ENCODE data around the gene RPP14.

GRCh38 chr3:58369038-58369437, 63.0 kb downstream of the RPP14 start:
- TF ChIP-seq, protein P1, sequence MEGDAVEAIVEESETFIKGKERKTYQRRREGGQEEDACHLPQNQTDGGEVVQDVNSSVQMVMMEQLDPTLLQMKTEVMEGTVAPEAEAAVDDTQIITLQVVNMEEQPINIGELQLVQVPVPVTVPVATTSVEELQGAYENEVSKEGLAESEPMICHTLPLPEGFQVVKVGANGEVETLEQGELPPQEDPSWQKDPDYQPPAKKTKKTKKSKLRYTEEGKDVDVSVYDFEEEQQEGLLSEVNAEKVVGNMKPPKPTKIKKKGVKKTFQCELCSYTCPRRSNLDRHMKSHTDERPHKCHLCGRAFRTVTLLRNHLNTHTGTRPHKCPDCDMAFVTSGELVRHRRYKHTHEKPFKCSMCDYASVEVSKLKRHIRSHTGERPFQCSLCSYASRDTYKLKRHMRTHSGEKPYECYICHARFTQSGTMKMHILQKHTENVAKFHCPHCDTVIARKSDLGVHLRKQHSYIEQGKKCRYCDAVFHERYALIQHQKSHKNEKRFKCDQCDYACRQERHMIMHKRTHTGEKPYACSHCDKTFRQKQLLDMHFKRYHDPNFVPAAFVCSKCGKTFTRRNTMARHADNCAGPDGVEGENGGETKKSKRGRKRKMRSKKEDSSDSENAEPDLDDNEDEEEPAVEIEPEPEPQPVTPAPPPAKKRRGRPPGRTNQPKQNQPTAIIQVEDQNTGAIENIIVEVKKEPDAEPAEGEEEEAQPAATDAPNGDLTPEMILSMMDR (IDR thresholded peaks at IDR 0.05; ENCODE audit: low read depth, low read length, poor library complexity, severe bottlenecking) = no peak
- TF ChIP-seq EZH2phosphoT487 (IDR thresholded peaks at IDR 0.05; ENCODE audit: borderline replicate concordance, low read length) = no peak

Data from DOHH2 (cell line).